Measurements from ENCODE around the gene PALM2AKAP2.

Gene PALM2AKAP2

GRCh38 chr9:109780453-109781033, 545 bp downstream of the PALM2AKAP2 start:
- no peak for DNase-seq (ENCODE audit: low read depth in 1 of 2, low spot score in 1 of 2)
- no peak for TF ChIP-seq GABPA (IDR thresholded peaks at IDR 0.05; ENCODE audit: low read depth)
- no peak for TF ChIP-seq POLR2AphosphoS5 (IDR thresholded peaks at IDR 0.05; ENCODE audit: low read depth)
- no peak for TF ChIP-seq SPI1 (IDR thresholded peaks at IDR 0.05; ENCODE audit: borderline replicate concordance, low read depth)
- TF ChIP-seq CTCF (IDR thresholded peaks at IDR 0.05; ENCODE audit: insufficient read depth, low read length): no peak
- no peak for TF ChIP-seq REST (IDR thresholded peaks at IDR 0.05; ENCODE audit: insufficient replicate concordance, low read depth)
- H3K4me3 ChIP-seq (replicated peaks; ENCODE audit: insufficient read depth, low read length): no peak overlapping the region

GRCh38 chr9:109781086-109781485, 1.1 kb downstream of the PALM2AKAP2 start:
- H3K4me3 ChIP-seq (replicated peaks; ENCODE audit: insufficient read depth, low read length): no peak overlapping the region
- no peak overlapping the region for H3K27ac ChIP-seq (replicated peaks)
- DNase-seq (ENCODE audit: low read depth in 1 of 2, low spot score in 1 of 2): no peak
- TF ChIP-seq CTCF (IDR thresholded peaks at IDR 0.05; ENCODE audit: insufficient read depth, low read length) (no peak), SPI1 (IDR thresholded peaks at IDR 0.05; ENCODE audit: borderline replicate concordance, low read depth) (no peak), POLR2AphosphoS5 (IDR thresholded peaks at IDR 0.05; ENCODE audit: low read depth) (no peak), GABPA (IDR thresholded peaks at IDR 0.05; ENCODE audit: low read depth) (no peak), REST (IDR thresholded peaks at IDR 0.05; ENCODE audit: insufficient replicate concordance, low read depth) (no peak)
- peaks cover 34% of the 10 kb centered on the region for H3K27me3 ChIP-seq (ENCODE audit: insufficient read depth, poor library complexity, severe bottlenecking)

More at GRCh38 chr9:109780453-109781033, 545 bp downstream of the PALM2AKAP2 start:
- Histone ChIP-seq H3K27me3 (ENCODE audit: insufficient read depth, poor library complexity, severe bottlenecking) (peaks cover 34% of the 10 kb centered on the region), H3K27ac (replicated peaks) (no peak overlapping the region)

GRCh38 chr9:109781541-109782197, 1.7 kb downstream of the PALM2AKAP2 start:
- peaks cover 34% of the 10 kb centered on the region for H3K27me3 ChIP-seq (ENCODE audit: insufficient read depth, poor library complexity, severe bottlenecking)
- H3K27ac ChIP-seq (replicated peaks): no peak overlapping the region
- H3K4me3 ChIP-seq (replicated peaks; ENCODE audit: insufficient read depth, low read length): no peak overlapping the region
- no peak for DNase-seq (ENCODE audit: low read depth in 1 of 2, low spot score in 1 of 2)
- TF ChIP-seq POLR2AphosphoS5 (IDR thresholded peaks at IDR 0.05; ENCODE audit: low read depth): no peak
- TF ChIP-seq REST (IDR thresholded peaks at IDR 0.05; ENCODE audit: insufficient replicate concordance, low read depth): no peak
- no peak for TF ChIP-seq SPI1 (IDR thresholded peaks at IDR 0.05; ENCODE audit: borderline replicate concordance, low read depth)
